ENCODE data around the gene MAP6.

MAP6 gene

DNA sequence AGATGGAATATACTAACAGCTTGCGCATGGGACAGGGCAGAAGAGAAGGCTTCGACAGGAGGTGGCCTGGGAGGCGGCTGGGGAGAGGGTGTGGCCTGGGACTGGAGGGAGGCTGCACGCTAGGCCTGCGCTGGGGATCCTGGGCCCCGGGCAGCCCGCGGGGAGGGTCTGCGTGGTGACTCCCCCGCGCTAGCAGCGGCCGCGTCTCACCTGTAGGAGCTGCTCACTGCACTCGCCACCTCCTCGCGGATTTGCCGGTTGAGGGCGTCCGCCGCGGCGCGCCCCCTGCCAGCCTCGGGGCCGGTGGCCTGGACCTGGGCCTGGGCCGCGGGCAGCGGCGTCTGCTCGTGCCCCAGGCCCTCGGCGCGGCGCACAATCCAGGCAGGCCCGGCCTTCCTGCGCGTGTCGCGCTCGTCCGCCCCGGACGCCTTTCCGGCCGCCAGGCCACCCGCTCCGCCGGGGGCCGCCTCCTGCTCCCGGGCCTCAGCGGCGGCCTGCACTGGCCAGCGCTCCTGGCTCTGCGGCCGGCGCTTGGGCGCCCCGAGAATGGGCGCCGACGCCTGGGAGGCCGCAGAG, 1.5 kb downstream of the MAP6 start:
- in situ Hi-C loops (cut with HindIII; ENCODE audit: low sequenced_read_pairs): no loop called here

DNA sequence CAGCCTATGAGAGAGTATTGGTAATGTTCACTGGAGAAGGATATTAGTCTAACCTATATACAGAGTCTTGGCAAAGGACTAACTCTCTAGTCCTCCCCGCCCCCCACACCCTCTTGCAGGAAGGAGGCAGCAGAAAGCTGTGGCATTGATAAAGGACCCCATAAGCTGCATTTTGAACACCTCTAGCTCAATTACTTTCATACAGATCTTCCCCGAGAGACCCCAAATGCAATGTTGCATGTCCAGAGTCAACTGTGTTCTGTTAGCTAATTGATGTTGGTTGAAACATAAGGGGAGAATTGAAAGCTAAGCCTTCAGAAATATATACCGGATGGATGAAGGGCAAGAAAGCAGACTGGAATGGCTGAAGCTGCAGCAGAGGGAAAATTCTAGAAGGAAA, 2.8 kb downstream of the MAP6 start:
- in situ Hi-C loops (cut with HindIII; ENCODE audit: low sequenced_read_pairs): no loop called here

DNA sequence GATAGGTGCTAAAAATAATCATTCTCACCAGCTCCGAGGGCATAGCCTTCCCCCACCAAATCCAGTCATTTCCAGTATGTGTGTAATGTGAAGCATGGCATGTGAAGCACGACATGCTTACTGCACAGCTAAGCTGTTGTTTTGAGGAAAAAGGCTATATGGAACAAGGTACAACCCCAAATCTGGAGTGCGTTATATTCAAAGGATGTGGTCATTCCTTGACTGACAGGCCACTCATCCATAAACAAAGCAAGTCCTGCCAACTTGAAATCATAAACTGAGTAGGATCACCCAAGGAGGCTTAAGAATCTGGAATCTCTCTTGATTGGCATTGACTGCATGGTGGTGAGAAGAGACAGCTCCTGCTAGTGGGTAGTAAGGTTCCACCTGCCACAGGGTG, 3.7 kb downstream of the MAP6 start:
- in situ Hi-C loops (cut with HindIII; ENCODE audit: low sequenced_read_pairs): no loop called here

GRCh38 chr11:75664389-75664788, 4.4 kb downstream of the MAP6 start:
- in situ Hi-C loops (cut with HindIII; ENCODE audit: low sequenced_read_pairs): no loop called here

- in situ Hi-C loops (cut with HindIII; ENCODE audit: low sequenced_read_pairs): no loop called here
Observed at GRCh38 chr11:75663808-75664207, 5.0 kb downstream of the MAP6 start.

DNA sequence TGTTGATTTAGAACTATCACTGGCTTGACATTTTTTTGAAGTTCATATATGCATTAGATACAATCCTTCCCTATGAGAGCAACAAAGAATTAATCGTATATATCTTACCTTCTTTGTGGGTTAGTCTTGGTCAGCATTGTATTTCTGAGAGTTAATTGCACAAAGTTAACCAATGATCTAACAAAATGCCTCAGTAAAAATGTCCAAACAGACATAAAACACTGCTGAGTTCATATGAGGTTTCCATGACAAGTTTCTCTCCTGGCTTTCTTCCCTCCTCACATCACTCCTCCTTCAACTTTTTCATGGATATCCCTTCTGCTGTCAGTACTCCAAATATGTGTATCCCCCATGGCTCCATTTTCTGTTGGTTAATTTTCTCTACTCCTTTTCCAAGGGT, 9.0 kb downstream of the MAP6 start:
- in situ Hi-C loops (cut with HindIII; ENCODE audit: low sequenced_read_pairs): no loop called here

DNA sequence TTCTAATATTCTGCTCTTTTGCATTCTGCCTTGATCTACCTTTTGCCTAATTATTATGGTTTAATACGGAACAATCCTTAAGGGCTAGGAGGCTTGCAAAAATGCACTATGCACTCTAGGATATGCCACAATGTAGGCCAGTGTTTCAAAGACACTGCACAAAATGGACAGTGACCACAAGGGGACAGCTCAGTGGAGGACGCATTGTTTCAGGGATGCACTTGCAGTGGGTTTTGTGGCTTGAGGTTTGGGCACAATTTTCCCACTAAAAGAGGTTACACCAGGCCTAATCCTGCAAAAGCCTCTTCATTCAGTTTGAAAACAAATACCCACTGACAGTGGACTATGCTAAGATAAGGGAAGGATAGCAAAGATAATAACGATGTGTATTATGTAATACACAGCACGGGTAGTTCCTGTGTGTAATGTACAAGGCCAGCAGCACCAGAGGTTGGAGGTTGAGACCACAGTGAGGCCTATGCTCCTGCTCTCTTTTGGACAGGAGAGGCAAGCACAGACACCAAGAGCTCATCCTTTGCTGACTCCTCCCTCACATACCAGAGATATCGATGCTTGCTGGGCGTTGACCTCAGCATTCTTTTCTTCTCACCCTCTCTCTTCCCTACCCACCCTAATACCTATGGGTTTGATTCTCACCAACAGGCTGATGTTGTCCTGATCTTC, 12.7 kb downstream of the MAP6 start:
- in situ Hi-C loops (cut with HindIII; ENCODE audit: low sequenced_read_pairs): no loop called here

DNA sequence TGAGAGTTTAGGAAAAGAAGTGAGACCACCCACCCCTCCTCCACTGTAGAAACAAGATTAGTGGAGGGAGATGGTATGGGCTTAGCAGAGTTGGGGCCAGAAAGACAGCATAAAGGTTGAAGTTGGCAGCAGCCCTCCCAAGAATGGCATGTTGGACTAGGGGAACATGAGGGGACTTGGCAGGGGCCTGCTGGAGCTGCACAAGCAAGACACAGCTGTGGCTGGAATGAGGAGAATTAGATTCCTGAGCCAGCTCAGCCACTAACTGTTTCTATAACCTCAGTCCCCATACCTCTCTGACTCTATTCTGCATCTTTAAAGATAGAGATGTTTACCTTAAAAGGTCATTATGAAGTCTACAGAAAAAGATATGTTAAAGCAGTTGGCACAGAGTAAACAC, 13.2 kb downstream of the MAP6 start:
- in situ Hi-C loops (cut with HindIII; ENCODE audit: low sequenced_read_pairs): no loop called here

DNA sequence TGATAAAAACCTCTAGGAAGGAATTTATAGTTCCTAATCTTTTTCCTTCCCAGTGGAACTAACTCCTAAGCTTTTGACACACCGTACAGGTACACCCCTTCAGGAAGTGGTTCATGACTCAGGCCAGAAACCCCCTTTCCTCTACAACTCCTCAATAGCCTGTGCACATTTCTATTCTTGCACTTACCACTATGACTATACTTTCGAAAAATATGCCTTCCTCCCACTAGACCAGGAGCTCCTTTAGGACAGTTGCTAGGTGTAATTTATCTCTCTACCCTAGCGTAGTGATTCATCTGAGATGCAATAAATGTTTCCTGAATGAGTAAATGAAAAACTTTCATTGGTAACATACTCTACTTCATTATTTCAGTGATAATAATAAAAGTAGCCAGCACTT, 14.5 kb downstream of the MAP6 start:
- in situ Hi-C loops (cut with HindIII; ENCODE audit: low sequenced_read_pairs): no loop called here

DNA sequence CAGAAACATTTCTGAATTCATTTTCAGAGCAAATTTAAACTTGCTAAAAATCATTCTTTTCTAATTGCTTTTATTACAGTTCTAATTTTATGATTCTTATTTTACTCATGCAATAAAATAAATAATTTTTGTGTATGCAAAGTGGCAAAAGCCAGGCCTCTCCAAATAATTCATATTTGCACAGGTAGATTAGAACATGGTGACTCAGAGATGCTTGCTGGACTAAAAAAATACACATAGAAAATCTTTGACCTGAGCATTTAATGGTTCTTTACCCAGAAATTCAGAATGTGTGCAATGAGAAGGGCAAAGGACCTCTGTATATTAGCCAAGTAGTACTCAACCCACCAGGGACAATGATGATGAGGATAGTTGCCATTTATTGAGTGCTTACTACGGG, 15.3 kb downstream of the MAP6 start:
- in situ Hi-C loops (cut with HindIII; ENCODE audit: low sequenced_read_pairs): no loop called here

- in situ Hi-C loops (cut with HindIII; ENCODE audit: low sequenced_read_pairs): no loop called here
Observed at GRCh38 chr11:75652936-75653335, 15.9 kb downstream of the MAP6 start.

DNA sequence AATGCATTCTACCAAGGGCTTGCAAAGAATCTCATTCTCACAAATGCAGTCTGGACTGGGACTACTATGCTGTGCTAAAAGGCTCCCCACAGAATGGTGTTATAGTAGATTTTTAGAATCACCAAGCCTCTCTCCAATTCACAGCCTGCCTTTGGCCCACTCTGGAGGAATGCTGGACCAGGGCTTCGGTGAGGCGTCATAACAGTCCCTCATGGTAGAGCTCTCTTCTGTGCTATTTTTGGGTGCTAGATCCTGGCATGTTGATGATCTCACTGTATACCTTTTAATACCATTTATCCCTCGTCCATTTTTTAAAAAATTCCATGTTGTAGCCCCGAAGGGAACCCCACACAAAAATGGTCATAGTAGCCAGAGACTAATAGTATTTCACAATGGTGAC, 17.6 kb downstream of the MAP6 start:
- in situ Hi-C loops (cut with HindIII; ENCODE audit: low sequenced_read_pairs): no loop called here

GRCh38 chr11:75650167-75650723, 18.6 kb downstream of the MAP6 start:
- in situ Hi-C loops (cut with HindIII; ENCODE audit: low sequenced_read_pairs): no loop called here

- in situ Hi-C loops (cut with HindIII; ENCODE audit: low sequenced_read_pairs): no loop called here
Observed at GRCh38 chr11:75644946-75645345, 23.9 kb downstream of the MAP6 start.

- in situ Hi-C loops (cut with HindIII; ENCODE audit: low sequenced_read_pairs): no loop called here
Observed at GRCh38 chr11:75644370-75644769, 24.5 kb downstream of the MAP6 start.

DNA sequence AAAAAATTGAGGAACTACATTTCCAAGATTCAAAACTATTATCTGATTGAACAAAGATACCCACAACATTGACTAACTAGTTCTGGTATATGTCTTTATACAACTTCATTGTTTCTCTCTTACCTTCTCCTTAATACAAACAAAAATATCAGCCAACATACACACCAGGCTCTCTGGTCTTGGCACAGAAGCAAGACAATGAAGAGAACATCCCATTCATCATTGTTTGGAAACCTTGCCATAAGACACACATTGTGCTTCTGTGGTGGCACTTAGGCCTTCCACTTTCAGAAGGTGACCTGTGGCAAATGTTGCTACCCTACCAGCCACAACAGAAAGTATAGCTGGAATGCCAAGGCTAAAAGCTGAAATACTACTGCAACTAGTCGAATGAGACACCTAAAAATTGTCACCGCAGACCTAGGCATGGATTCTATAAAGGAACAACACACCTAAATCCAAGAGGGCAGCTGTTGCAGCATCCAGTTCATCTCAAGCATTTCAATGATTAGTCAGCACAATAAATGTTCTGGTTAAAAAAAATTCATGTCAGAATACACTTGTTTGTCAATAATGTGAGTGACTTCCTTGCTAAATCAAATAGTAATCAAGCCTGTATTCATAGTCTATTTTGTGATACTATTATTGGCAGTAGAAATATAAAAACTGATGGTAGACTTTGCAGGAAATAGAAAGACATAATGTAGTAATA, 26.3 kb downstream of the MAP6 start:
- in situ Hi-C loops (cut with HindIII; ENCODE audit: low sequenced_read_pairs): no loop called here

DNA sequence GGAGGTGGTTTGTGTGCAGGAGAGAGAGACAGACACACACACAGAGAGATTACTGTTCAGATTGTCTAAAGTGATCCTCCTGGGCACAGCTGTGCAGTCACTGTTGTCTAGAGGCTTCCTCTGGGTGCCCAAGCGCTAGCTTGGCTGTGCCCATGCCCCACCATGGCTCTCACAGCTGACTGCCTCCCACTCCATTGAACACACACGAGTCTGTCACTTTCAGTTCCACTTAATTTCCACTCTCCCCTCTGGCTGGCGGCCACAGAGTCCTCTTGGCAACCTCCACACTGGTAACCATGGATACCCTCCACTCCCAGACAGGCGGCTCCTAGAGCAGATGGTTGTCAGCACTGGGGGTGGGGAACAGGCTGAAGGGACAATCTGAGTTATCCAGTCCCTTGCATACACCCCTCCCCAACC, 29.1 kb downstream of the MAP6 start:
- in situ Hi-C loops (cut with HindIII; ENCODE audit: low sequenced_read_pairs): no loop called here

GRCh38 chr11:75637998-75638397, 30.8 kb downstream of the MAP6 start:
- in situ Hi-C loops (cut with HindIII; ENCODE audit: low sequenced_read_pairs): no loop called here

GRCh38 chr11:75635066-75635862, 33.6 kb downstream of the MAP6 start:
- in situ Hi-C loops (cut with HindIII; ENCODE audit: low sequenced_read_pairs): no loop called here

DNA sequence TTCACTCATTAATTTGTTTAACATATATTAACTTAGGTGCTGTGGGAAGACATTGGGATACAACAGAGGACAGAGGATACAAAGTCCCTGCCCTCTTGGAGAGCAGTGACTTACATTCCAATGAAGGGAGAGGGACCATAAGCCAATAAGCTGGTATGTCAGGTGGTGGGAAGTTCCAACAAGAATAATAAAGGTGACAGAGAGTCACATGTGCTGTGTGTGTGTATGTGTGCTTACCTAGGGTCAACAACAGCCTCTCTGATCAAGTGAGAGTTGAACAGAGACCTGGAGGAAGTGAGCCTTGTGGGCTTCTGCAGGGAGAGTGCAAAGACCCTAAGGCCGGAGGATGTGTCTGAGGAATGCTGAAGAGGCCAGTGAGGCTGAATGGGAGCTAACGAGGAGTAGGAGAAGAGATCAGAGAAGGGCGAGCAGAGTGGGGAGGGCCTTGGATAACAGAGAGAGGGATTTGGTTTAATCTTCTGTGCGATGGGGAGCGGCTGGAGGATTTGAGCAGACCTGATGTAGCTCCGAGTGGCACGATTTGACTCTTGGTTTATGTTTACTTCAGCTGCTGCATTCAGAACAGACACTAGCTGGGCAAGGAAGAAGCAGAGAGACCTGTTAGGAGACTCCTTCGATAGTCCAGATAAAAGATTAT, 35.3 kb downstream of the MAP6 start:
- in situ Hi-C loops (cut with HindIII; ENCODE audit: low sequenced_read_pairs): no loop called here

DNA sequence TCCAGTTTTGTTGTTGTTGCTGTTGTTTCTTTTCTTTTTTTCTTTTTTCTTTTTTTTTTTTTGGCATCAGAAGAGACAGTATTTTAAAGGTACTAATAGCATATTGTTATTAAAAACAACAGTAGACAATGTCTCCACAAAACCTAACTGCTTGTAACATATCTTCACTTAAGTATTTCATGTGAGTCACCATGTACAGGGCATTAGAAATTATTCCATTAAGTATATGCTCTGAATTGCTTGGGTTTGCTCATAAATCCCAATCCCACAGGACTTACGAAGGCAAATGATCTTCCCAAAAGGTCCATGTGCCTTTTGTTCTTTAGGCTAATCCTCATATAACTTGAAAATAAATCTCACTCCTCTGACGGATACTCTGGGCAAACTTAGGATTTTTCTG, 35.9 kb downstream of the MAP6 start:
- in situ Hi-C loops (cut with HindIII; ENCODE audit: low sequenced_read_pairs): no loop called here

All from endothelial cell of hepatic sinusoid (primary cell).